Panc1 (cell line): ENCODE results near the gene TK2. TPM values are rescaled to one million over a fixed set of nuclear protein-coding genes. Genes with fewer than 3 reads are reported as not detected.

ENCODE experiments used
- ATAC-seq: fragments of 200-7000 bp; cut with Tn5 transposase; 2 replicates; pipeline ENCODE4 v1.9.1; 2020; ENCODE audit warnings: mild to moderate bottlenecking, moderate library complexity
- BruUV-seq: library from RNA; stranded (reverse); fragments of 400-500 nt; replicated peaks from 2 replicates; lab custom pipeline; 2021; lab: Mats Ljungman, UMichigan
- CTCF ChIA-PET: fragments of 300-600 bp; sonication (Branson Sonifier 250); formaldehyde crosslinking; loops from one replicate; lab custom pipeline; 2022; ENCODE audit warnings: antibody characterized with exemption; lab: Charles Lee
- POLR2A ChIA-PET: fragments of 300-600 bp; sonication (Branson Sonifier 250); formaldehyde crosslinking; loops from one replicate; lab custom pipeline; 2022; ENCODE audit warnings: antibody characterized with exemption; lab: Charles Lee
- DNase-seq: peaks from one replicate; pipeline ENCODE4 v3.0.0-alpha.2; 2010; ENCODE audit warnings: low read depth, low spot score
- H3K27ac ChIP-seq: 2 replicates; pipeline ENCODE4 v1.5.1; 2011; ENCODE audit warnings: mild to moderate bottlenecking, low read length, inconsistent platforms
- H3K27me3 ChIP-seq: fragments of 200-500 bp; sonication (Bioruptor generic); 2 replicates; pipeline ENCODE4 v1.6.0; 2014; ENCODE audit warnings: low read length, inconsistent platforms; ENCODE audit not compliant: control insufficient read depth, insufficient read depth
- H3K36me3 ChIP-seq: fragments of 200-500 bp; sonication (Bioruptor generic); 2 replicates; pipeline ENCODE4 v1.5.1; 2014; ENCODE audit warnings: inconsistent platforms, mild to moderate bottlenecking, low read length, moderate library complexity; ENCODE audit not compliant: control insufficient read depth, insufficient read depth
- H3K4me1 ChIP-seq: 2 replicates; pipeline ENCODE4 v1.5.1; 2011; ENCODE audit warnings: inconsistent platforms, mild to moderate bottlenecking, low read length, moderate library complexity; ENCODE audit not compliant: control insufficient read depth, insufficient read depth
- H3K4me3 ChIP-seq, 2 experiments: 2 replicates each; pipeline ENCODE4 v1.5.1; 2011 to 2012; ENCODE audit warnings: low read depth in 2 of 2, low read length in 2 of 2, mild to moderate bottlenecking in 2 of 2, inconsistent platforms in 1 of 2, moderate library complexity in 1 of 2
- H3K9me3 ChIP-seq: fragments of 200-500 bp; sonication (Bioruptor generic); 2 replicates; pipeline ENCODE4 v1.5.1; 2014; ENCODE audit warnings: low read depth, mild to moderate bottlenecking, inconsistent platforms, low read length, moderate library complexity; ENCODE audit not compliant: control insufficient read depth, insufficient read depth
- POLR2AphosphoS5 ChIP-seq: IDR thresholded peaks from 2 replicates; pipeline ENCODE4 v1.6.1; 2012; ENCODE audit warnings: mild to moderate bottlenecking, low read depth, low read length, moderate library complexity
- REST ChIP-seq, 2 experiments: IDR thresholded peaks; 2 replicates each; pipeline ENCODE4 v1.6.1; 2011 to 2012; ENCODE audit warnings: low read depth in 2 of 2, control low read depth in 1 of 2, low read length in 1 of 2, mild to moderate bottlenecking in 1 of 2, moderate library complexity in 1 of 2; ENCODE audit not compliant: insufficient read depth in 1 of 2
- SIN3A ChIP-seq: IDR thresholded peaks from 2 replicates; pipeline ENCODE4 v1.6.1; 2012; ENCODE audit warnings: low read depth, mild to moderate bottlenecking, low read length, moderate library complexity, borderline replicate concordance; ENCODE audit not compliant: insufficient read depth
- TCF7L2 ChIP-seq: IDR thresholded peaks from 2 replicates; pipeline ENCODE4 v1.6.1; 2011; ENCODE audit warnings: mild to moderate bottlenecking, low read depth, low read length, inconsistent platforms
- in situ Hi-C: cut with HindIII; loops from 2 replicates; pipeline ENCODE4 v1.10.0; 2016; ENCODE audit warnings: low sequenced_read_pairs, low pct_unique_long_range_greater_than_20kb
- intact Hi-C: fragments of 100-400 bp; cut with micrococcal nuclease; formaldehyde crosslinking; loops from one replicate; pipeline ENCODE4 v1.10.0; 2022; ENCODE audit not compliant: unreplicated experiment
- total RNA-seq: library from RNA; stranded (reverse); gene quantifications from one replicate; pipeline ENCODE4 v1.2.1, GENCODE V29; 2021; ENCODE audit not compliant: unreplicated experiment
- TF ChIP-seq, protein P1 (sequence below): fragments of 450-650 bp; IDR thresholded peaks from 2 replicates; pipeline ENCODE4 v1.5.1; 2017; ENCODE audit warnings: mild to moderate bottlenecking

The TK2 gene
- total RNA-seq, 1 experiment from 2014 or later: 17.1 TPM

GRCh38 chr16:66458292-66458691 lies 91.6 kb downstream of the TK2 start:
- POLR2A ChIA-PET: no interaction called here
- no peak for TF ChIP-seq REST (IDR thresholded peaks at IDR 0.05; ENCODE audit: insufficient read depth in 1 of 2, low read depth in 2 of 2, low read length in 1 of 2)
- no peak for TF ChIP-seq TCF7L2
- TF ChIP-seq SIN3A: no peak
- no peak for TF ChIP-seq POLR2AphosphoS5
- TF ChIP-seq, protein P1, sequence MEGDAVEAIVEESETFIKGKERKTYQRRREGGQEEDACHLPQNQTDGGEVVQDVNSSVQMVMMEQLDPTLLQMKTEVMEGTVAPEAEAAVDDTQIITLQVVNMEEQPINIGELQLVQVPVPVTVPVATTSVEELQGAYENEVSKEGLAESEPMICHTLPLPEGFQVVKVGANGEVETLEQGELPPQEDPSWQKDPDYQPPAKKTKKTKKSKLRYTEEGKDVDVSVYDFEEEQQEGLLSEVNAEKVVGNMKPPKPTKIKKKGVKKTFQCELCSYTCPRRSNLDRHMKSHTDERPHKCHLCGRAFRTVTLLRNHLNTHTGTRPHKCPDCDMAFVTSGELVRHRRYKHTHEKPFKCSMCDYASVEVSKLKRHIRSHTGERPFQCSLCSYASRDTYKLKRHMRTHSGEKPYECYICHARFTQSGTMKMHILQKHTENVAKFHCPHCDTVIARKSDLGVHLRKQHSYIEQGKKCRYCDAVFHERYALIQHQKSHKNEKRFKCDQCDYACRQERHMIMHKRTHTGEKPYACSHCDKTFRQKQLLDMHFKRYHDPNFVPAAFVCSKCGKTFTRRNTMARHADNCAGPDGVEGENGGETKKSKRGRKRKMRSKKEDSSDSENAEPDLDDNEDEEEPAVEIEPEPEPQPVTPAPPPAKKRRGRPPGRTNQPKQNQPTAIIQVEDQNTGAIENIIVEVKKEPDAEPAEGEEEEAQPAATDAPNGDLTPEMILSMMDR: no peak
- Histone ChIP-seq H3K4me1 (no peaks in the 10 kb centered on the region), H3K27ac (no peak overlapping the region), H3K36me3 (no peaks in the 10 kb centered on the region), H3K9me3 (no peaks in the 10 kb centered on the region), H3K27me3 (peaks cover 4% of the 10 kb centered on the region), H3K4me3 (no peak overlapping the region)
- ATAC-seq (no peak), DNase-seq (no peak)
- BruUV-seq: no TSS peak
- intact Hi-C loops (no loop called here), in situ Hi-C loops (no loop called here)
- CTCF ChIA-PET: no interaction called here

Other genes starting within 250 kb of the TK2 start
- 0.18 TPM for gene CDH5, start 183.4 kb downstream of the TK2 start, total RNA-seq
- not detected for gene BEAN1, start 122.8 kb downstream of the TK2 start, total RNA-seq
- gene CKLF, start 2.5 kb upstream of the TK2 start, total RNA-seq: 88.1 TPM
- 7.1 TPM for gene CMTM1, start 16.3 kb upstream of the TK2 start, total RNA-seq
- gene CMTM2, start 29.3 kb upstream of the TK2 start, total RNA-seq: not detected
- 45.8 TPM for gene CMTM3, start 54.6 kb upstream of the TK2 start, total RNA-seq
- gene CMTM4, start 146.6 kb upstream of the TK2 start, total RNA-seq: 51.9 TPM
- gene DYNC1LI2, start 201.5 kb upstream of the TK2 start, total RNA-seq: 103 TPM